HG02763 (cell line): Measurements from ENCODE around the gene KLHL22.

ENCODE experiments used
- ATAC-seq: cut with Tn5 transposase; IDR thresholded peaks from one replicate; pipeline ENCODE4 v1.9.1; 2021; ENCODE audit warnings: mild to moderate bottlenecking, moderate library complexity; ENCODE audit not compliant: unreplicated experiment

KLHL22 gene

GRCh38 chr22:20435436-20436306, 59.9 kb downstream of the KLHL22 start:
- ATAC-seq, result no peak

DNA sequence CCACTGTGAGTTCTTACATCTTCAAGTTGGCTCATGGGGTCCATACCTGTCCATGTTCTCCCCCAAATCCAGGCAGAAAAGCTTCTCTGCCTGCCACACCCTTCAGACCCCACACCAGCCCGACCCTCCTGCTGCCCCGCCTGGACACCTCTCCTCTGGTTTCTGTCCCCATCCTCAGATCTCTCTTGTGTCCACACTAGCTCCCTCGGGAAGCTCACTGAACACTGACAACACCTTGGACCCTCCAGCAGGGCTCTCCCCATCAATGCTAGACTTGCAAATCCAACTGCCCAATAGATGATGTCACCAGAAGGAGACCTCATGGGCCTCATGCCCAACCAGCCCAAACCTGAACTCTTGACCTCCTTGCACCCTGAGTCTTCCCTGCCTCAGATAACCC, 60.8 kb downstream of the KLHL22 start:
- no peak for ATAC-seq

DNA sequence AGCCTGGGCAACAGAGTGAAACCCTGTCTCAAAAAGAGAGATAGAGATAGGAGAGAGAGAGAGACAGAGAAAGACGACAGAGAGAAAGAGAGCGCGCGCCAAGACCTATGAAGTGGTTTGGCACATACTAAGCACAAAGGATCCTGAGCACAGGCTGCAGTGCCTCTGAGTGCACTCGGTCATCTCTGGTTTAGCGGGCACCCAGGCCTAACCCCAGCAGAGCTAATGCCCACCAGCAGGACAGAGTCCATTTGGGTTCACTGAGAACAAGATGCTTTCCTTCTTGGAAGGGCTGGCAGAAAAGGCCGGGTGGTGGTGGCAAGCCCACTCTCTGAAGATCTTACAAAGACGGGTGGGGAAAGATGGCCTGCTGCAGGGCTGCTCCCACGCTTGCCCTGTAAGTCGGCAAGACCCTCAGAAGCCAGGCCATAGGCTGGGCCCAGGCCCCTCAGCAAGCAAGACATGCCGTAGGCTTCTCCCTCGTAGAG, 61.3 kb downstream of the KLHL22 start:
- ATAC-seq, result no peak

DNA sequence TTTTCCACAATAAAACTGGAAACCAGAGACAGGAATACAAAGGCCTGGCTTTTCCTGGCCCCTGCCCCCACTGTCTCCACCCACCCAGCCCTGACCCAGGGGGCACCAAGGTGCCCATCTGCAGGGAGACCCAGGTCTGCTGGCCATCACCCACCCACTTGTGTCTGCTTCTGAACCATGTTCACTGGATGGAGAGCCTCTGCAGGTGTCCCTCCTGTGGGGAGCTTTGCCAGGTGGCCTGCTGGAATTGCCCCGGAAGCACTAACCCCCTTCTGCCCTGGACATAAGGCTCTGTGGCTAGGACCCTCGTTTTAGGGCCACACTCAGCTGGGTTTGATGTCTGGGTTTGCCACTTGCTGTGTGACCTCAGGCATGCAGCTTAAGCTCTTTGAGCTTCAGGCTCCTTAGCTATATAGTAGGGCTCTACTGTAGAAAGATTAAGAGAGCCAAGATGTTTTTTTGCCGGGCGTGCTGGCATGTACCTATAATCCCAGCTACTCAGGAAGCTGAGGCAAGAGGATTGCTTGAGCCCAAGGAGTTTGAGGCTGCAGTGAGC, 61.8 kb downstream of the KLHL22 start:
- ATAC-seq, result no peak

- ATAC-seq, result no peak
Observed at GRCh38 chr22:20433191-20433590, 62.4 kb downstream of the KLHL22 start.

DNA sequence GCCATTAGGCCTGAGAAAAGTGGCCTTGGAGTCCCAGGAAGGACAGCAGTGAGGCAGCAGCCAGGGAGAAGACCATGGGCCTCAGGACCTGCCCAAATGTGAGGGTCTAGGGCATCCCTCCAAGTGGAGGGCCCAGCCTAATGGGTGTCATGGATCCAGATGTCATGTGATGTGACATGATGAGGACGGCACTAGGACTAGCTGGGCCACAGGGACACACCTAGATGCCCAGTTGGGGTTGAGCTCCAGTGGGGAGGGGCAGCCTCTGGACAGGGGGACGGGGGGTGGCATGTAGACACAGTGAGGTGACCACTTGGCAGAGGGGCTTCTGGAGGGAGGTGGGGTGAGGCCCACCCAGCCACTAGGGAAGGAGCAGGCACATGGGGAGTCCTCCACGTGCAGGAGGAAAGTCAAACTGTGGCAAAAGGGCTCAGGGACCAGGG, 63.3 kb downstream of the KLHL22 start:
- ATAC-seq, result no peak

GRCh38 chr22:20431511-20432192, 63.9 kb downstream of the KLHL22 start:
- no peak for ATAC-seq

DNA sequence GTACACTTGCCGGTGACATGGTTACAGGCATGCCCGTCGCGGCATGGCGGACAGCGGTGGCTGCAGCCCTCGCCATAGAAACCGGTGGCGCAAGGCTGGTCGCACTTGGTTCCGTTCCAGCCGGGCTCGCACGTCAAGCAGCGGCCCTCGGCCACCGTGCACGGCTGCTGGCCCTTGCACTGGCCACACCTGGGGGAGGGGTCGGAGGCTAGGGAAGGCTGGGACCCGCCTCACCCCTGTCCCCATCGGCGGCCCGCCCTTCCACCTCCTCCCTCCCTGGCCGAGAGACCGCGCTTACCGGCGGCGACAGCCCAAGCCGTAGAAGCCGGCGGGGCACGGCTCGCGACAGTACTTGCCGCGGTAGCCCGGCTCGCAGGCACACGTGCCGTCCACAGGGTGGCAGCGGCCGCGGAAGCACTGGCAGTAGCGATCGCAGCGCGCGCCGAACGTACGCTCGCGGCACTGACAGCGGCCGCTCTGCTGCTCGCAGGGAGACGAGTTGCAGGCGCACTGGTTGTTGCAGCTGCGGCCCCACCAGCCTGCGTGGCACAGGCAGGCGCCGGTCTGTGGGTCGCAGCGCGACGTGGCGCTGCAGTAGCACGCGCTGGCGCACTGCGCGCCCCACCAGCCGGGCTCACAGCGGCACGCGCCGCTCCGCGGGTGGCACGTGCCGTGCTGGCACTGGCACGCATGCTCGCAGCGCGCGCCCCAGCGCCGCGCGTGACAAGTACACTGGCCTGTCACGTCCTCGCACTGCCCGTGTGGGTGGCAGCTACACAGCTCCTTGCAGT, 64.7 kb downstream of the KLHL22 start:
- no peak for ATAC-seq

DNA sequence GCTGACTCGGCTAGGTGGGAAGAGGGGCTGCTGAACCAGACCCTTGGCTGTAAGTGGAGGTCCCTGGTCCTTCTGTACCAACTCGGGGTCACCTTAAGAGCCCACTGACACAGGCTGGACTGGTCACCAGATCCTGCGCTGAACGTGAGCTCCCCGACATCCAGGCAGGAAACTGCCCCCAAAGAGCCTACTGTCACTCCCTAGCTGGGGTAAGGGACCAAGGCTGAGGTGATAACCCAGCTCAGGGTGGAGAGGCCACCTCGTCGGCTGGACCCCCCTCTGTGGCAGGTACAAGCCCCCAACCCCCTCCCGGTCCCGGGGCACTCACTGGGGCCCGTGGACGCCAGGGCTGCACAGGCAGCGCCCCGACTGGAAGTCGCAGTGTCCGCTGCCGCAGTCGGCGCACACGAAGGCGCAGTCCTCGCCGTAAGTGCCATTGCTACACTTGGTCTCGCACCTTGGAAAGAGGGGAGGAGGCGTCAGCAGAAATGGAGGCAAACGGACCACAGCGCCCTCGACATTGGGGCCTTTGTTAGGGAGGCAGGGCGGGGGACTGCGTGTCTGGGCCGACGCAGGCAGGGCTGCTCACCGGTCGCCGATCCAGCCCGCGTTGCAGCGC, 65.4 kb downstream of the KLHL22 start:
- ATAC-seq, result no peak

DNA sequence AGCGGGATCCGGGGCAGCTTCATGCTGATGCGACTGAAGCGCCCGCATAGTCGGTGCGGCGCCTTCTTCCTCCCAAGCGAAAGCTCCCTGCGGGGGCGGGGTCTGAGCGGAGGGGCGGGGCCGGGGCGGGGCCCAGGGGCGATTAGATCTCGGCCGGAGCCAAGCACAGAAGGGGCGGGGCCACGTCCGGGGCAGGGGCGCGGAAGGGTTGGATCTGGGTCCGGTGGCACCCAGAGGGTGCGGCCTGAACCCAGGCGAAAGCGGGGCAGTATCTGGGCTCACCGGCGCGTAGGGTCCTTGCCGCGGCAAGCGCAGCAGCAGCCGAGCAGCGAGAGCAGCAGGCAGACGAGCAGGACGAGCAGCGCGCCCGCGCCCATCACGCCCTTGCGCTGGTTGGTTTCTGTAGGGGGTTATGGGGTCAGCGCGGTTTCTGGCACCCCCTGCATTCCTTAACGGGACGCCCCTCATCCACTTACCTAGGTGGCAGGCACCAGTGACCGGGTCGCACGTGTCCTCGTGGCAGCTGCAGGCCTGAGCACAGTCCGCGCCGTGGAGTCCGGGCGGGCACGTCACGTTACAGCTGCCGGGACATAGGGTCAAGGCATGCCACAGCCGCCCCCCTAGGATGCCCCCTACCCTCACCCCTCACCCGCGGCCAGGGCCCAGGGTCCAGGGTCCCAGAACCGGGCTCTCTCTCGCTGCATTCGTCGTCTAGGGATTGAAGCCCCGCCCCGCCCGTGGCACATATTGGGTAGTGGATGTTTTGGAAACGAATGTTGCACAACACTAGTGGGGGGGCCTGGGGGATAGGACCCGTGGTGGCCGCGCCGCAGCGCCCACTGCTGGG, 66.1 kb downstream of the KLHL22 start:
- ATAC-seq, result peak; percentile 41

DNA sequence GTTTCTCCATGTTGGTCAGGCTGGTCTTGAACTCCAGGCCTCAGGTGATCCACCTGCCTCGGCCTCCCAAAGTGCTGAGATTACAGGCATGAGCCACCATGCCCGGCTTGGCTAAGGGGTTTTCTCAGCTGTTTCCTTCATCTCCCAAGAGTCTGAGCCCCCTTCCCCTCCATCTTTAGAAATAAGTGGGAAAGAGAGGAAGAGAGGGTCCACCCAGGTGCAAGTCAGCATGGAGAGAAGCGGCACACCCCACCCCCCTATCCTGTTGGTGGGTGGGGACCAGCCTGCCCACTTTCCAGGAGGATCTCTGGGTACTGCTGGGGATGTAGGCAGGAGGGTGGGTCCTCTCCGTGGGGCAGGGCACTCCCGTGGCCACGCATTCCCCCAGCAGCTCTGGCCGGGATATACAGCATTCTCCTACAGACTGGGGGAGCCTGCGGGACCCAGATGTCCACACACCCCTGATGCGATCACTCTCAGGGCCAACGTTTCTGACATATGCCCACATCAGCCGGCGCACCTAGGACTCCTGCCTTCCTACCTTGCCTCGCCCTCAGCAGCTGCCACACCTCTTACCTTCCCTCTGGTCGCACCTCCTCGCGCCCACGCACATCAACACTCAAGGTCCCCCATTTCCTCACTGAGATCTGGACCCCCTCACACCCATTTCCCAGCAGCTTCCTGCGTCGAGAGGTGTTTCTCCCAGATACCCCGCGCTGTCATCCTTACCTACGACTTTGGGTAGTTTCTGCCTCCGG, 66.9 kb downstream of the KLHL22 start:
- no peak for ATAC-seq

- ATAC-seq, result no peak
Observed at GRCh38 chr22:20427945-20428417, 67.6 kb downstream of the KLHL22 start.

- no peak for ATAC-seq
Observed at GRCh38 chr22:20427104-20427944, 68.3 kb downstream of the KLHL22 start.

GRCh38 chr22:20426259-20426615, 69.4 kb downstream of the KLHL22 start:
- no peak for ATAC-seq

- ATAC-seq, result no peak
Observed at GRCh38 chr22:20425566-20426258, 69.9 kb downstream of the KLHL22 start.

DNA sequence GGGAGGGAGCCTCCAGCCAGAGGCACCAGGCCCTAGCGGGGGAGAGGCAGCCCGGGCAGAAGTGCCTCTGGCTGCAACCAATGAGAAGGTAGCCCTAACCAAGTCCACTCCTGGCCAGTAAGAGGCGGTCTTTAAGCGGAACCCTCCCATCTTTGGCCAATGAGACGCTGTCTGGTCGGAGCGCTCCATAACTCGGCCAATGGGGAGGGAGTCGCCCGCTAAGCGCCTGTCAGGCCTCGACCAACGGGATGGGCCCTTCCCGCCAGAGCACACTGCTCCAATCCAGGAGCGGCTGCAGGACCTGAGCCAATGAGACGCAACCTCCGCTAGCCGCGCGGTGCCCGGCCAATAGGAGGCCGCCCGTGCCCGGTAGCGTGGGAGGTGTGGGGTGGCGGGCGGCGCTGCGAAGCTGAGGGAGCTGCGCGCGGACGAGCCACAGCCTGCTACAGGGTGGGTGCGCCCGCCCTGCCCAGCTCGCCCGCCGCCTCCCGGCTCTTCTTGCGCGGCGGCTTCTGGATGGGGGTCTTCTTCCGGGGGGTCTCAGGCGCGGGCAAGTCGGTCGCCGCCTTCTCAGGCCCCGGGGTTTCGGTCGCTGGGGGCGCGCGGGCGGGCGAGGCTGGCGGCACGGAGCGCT, 70.5 kb downstream of the KLHL22 start:
- ATAC-seq, result no peak

GRCh38 chr22:20424568-20424931, 71.0 kb downstream of the KLHL22 start:
- no peak for ATAC-seq
